C4-2B (cell line): ENCODE results near the gene ATF7.

ENCODE experiments used
- ZFX ChIP-seq: fragments of 450-650 bp; IDR thresholded peaks from 2 replicates; pipeline ENCODE4 v1.6.1; 2017
- TF ChIP-seq, protein P1 (sequence below): fragments of 450-650 bp; conservative IDR thresholded peaks from 2 replicates; pipeline ENCODE4 v1.5.1; 2017; ENCODE audit warnings: mild to moderate bottlenecking

GRCh38 chr12:53493610-53494391, 132.4 kb downstream of the ATF7 start:
- TF ChIP-seq, protein P1, sequence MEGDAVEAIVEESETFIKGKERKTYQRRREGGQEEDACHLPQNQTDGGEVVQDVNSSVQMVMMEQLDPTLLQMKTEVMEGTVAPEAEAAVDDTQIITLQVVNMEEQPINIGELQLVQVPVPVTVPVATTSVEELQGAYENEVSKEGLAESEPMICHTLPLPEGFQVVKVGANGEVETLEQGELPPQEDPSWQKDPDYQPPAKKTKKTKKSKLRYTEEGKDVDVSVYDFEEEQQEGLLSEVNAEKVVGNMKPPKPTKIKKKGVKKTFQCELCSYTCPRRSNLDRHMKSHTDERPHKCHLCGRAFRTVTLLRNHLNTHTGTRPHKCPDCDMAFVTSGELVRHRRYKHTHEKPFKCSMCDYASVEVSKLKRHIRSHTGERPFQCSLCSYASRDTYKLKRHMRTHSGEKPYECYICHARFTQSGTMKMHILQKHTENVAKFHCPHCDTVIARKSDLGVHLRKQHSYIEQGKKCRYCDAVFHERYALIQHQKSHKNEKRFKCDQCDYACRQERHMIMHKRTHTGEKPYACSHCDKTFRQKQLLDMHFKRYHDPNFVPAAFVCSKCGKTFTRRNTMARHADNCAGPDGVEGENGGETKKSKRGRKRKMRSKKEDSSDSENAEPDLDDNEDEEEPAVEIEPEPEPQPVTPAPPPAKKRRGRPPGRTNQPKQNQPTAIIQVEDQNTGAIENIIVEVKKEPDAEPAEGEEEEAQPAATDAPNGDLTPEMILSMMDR, result no peak
- no peak for TF ChIP-seq ZFX
